Effector CD4-positive, alpha-beta T cell (primary cell): Measurements from ENCODE around the gene OLFML1.
A peak's percentile ranks its signal among the peaks of the same experiment; 100 is the strongest.
"Not testable (repeated sequence)": the region's sequence is repeated elsewhere in the genome, so short reads cannot be mapped to it uniquely, and the experiment has no call there.

Experiments used
- DNase-seq: peaks from one replicate; pipeline ENCODE4 v3.0.0-alpha.2; 2020

OLFML1 gene

DNA sequence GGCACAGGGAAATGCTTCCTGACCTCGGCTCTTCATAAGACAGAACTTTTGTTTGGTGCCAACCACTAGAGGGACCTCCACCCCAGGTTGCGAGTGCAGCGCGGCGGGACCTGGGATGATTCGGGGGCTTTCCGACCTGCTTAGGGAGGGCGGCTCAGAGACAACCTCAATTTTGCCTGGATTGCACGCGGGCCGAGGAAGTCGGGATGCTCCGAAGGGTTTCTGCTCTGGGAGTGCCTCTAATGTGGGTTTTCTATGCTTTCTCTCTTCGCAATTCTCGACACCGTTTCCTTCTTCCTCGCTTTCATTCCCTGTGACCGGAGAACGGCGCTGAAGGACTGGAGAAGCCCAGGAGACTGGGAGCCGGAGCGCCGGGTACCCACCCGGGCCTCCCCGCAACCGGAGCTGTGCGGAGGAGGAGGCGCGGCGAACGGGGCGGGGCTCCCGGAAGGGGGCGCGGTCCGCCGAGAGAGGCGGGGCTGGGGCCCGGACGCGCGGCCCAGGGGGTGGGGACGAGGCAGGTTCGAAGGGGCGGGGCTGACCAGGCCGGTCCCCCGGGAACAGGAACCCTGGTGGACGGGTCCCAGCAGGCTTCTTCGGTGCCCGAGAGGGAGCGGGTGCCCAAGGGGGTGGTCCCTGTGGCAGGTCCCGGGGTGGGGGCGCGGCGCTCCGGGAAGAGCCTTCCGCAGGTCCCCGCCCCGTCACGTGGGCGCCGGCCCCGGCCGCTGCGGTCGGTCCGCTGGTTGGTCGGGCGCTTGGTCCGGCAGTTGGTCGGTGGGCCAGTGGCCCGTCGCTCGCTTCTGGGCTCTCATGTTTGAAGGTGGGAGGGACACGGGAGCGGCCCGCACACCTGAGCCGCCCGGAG is 28.2 kb downstream of the OLFML1 start, which contains the start of gene PPFIBP2:
Gene PPFIBP2 (plus strand): TSS at position 766 of the 865 bp plus-strand sequence. CDS start 35,477 bp downstream, outside the sequence.
- DNase-seq = peak; percentile 75

DNA sequence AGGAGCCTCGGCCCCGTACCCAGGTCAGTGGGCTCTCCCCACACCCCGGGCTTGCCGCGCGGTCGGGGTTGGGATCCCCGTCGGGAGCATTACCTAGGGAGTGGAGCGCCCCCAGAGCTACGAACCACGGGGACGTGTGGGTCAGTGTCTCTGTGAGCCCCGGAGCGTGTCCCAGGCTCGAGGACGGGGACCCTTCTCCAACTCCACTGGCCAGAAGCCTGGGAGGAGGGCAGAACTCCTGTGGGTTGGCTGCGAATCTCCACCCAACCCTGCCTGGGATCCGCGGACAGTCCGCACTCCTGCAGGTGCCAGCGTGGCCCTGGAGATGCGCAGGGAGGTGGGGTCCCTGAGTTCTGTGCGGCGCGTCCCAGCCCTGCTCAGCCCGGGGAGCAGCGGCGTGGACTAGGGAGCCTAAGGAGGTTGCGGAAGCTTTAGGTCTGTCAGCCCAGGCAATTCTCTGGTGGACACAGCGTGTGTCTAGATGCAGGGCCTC is 28.8 kb downstream of the OLFML1 start:
- DNase-seq = no peak

DNA sequence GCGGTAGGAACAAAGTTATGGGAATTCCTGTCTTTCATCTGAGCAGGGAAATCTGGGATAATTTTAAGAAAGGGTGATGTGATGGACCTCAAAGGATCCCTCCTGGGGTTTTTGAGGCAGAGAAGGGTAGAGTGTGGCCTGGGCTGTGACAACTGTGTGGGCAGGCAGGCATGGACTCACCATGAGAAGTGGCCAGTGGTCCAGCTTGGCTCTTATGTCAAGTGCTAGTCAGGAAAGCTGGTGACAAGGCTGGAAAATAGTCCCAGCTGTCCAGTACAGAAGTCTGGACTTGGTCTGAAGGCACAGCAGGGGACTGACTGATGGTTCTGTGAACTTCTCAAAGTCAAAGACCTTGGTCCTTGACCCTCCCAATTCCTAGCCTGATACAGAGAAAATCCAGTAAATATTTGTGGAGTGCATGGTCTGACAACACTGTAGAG is 30.2 kb downstream of the OLFML1 start:
- DNase-seq = no peak

DNA sequence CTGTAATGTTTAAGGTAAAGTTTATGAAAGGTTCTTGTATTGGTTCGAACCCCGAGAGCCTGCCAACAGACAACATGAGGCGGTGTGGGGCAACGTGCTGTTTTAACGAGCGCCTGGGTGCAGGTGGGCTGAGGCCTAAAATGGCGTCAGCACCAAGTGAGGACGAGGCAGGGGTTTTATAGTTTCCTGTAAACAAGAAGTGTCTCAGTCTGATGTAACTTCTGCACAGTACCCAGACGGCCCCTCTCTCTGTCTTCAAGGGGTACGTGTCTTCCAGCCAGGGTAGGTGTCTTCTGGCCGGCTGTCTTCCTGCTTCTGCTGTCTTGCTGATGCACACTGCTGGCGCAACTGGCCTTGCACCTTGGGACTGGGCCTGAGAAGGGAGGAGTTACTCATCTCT is 31.2 kb downstream of the OLFML1 start:
- DNase-seq = no peak

DNA sequence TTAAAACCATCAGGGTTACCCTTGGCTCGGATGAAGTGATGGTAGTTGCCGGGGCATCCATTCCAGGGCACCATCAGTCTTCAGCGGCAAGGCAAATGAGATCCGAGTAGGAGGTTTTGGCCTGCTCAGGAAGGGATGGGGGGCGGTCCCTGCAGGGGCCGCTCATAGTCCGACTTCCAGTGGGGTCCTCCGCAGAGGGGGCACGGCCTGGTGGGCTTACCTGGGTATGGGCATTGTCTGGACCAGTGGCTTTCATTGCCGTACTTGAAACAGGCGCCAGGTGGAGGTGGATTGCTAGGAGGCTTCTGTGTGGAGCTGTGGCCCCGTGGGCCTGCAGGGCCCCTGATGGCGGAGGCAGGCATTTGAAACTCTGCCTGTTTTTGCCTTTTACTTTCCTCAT is 32.4 kb downstream of the OLFML1 start:
- not testable (repeated sequence) for DNase-seq

DNA sequence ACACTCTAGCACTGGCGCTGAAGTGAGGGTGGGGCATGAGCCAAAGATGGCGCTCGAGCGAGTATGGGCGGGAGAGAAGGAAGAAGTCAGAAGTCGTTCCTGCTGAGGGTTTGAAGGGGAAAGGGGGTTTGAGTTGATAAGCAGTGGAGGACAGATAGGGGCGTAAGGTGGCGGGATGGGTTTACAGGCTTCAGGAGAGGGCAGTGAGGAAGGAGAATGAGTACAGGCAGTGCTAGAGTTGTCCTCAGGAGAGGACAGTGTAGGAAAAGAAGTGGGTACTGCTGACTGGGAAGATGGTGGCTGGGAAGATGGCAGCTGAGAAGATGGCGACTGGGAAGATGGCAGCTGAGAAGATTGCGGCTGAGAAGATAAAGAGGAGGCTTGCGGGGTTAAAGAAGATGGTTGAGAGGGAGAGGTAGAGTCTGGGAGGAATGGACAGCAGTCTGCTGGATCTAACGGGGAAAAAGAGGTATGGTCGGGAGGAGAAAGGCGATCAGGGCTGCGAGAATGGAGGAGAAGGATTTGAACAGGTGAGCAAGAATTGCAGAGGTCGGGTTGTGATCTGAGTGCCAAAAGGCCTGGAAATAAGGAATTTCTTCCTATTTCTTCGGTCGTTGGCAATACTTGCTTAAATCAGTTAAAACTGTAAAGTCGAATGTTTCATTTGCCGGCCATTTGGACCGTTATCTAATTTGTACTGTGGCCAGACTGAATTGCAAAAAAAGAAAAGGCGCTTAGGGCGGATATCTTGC is 33.7 kb downstream of the OLFML1 start:
- DNase-seq = no peak

DNA sequence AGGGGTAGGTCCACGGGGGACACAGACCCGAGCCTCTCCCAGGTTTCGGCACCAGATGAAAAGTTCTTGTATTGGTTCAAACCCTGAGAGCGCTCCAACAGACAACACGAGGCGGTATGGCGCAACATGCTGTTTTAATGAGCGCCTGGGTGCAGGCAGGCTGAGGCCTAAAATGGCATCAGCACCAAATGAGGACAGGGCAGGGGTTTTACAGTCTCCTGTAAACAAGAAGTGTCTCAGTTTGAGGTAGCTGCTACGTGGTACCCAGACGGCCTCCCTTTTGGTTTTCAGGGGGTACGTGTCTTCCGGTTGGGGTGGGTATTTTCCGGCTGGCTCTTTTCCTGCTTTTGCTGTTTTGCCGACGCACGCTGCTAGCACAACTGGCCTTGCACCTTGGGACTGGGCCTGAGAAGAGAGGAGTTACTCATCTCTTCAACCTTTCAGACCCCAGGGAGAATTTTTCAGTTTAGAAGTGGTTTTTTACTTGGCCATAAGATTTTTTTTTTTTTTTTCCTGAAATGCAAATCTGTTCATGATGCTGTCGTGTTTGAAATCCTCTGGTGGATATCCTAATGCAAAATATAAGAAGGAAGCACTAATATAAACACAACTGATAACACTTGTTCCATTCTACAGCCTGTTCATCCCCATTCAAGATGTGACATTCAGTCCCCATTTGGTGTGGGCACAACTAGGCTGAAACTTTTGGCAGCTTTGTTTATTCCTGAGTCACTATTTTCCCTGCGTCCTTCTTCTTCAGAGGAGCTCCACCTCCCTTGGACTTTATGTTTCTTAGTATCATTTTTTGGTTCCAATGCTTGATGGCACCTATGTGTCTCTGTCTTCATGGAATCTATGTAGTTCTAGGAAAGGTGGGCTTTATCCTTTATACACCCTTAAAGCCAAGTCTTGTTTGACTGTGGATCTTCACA is 35.0 kb downstream of the OLFML1 start:
- DNase-seq = no peak

DNA sequence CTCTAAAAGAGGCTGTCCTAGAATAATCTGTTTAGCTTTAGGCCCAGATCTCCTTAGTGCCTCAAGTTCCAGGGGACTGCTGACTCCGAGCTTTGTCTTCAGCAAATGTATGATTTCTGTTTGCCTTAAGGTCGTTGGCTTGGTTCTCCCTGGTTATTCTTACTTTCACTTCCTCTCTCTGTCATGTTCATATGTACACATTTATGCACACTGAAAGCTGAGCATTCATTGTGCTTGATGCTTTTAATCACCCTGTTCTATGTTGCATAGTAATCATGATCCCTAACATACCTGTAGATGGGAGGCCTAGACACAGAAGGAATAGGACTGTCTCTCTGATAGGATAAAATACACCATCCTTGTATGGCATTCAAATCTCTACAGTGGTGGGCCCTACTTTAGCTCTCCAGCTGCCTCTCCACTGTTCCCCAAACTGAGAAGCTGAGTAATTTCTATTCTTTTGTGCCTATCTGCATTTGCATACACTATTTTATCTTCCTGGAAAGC is 35.7 kb downstream of the OLFML1 start:
- no peak for DNase-seq

DNA sequence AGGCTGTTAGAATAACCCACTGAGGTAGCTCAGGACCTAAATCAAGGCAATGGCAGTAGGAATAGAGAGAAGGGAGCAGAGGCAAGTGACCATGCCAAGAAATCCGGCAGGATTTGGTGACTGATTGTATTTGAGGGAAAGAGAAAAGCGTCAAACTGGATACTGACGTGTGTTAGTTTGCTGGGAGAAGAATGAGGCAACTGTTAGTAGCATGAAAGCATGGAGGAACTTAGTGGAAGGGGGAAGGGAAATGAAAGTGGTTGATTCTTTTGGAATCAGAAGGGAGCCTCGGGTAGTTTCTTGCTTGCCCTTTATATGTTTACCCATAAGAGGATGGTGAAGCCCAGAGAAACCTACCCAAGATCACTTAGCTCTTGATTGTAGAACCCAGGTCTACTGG is 36.8 kb downstream of the OLFML1 start:
- no peak for DNase-seq

DNA sequence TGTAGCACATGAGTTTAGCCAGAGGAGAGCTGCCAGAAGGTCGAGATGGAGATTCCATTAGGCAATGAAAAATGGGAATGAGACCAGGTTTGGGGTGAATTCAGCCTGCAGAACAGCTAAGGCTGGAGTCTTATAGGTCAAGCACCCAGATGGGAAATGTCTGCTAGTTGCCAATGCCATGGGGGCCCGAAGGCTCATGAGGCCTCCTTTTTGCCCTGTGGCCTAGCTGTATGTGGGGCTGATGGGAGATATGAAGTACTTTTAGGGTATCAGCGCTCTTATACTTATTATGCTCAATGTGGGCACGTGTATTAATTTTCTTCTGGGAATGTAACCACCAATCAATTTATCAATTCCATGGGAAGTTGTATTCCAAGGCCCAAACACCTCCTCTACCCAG is 37.2 kb downstream of the OLFML1 start:
- no peak for DNase-seq

DNA sequence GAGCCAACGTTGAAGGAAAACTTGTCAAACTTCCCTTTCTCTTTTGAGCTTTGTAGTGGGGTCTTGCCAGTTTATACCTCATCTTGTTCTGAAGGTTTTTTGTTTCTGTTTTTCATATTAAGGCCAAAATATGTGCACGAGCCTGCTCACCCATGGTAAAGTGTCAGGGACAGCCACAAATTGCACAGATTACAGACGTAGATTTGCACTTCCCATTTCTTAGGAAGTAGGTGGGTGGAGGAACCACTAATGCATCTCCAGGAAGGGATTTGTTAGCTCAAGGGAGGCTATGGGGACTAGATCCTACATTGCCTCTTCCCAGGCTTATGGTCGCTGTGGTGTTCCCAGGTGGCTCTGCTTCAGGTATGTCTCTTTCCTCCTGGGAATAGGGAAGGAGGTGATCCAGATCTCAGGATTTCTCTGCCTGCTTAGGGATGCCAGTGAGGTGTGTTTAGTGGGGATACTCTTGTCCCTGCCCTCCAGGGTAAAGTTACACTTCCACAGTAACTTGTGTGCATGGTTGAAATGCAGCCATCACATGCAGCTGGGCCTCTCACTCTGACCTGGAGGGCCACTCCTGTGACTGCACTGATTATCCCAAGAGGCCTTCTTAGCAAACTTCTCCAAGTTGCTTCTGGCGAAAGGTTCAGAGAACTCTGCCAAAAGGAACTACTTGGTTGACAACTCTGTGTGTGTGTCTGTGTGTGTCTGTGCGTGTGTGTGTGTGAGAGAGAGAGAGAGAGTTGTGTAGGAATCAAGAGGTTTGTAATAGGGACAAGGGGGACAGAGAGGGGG is 38.3 kb downstream of the OLFML1 start:
- DNase-seq = no peak

DNA sequence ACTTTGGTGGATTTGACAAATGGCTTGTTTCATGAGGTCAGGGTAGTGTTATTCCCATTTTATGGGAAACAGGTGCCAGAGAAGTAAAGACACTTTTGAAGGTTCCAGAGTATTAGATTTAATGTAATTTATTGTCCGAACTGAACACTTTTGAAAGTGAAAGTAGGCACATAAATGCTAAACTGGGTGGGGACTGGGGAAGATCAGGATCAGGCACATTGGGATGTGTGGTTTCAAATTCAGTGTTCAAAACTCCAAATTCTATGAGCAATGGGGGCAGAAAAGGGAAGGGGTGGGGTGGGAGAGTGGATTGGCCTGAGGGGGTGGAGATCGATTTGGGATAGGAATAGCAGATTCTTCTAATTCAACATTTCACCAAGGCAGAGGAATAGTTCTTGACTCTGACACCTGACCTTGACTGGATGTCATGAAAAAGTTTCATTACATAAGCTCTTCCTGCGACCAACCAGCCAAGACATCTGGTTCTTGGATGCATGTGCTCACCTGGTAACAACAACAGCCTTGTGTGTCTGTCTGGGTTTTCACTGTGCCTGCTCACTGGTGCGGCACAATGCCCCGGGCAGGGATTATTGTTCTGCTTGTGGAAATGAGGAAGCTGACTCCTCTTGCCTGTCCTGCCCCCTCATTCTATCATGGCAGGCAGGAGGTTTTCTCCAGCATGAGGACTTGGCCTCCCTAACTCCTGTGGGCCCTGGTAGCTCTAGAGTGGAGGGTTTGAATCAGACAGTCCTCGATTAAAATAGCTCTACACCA is 39.3 kb downstream of the OLFML1 start:
- DNase-seq = no peak

DNA sequence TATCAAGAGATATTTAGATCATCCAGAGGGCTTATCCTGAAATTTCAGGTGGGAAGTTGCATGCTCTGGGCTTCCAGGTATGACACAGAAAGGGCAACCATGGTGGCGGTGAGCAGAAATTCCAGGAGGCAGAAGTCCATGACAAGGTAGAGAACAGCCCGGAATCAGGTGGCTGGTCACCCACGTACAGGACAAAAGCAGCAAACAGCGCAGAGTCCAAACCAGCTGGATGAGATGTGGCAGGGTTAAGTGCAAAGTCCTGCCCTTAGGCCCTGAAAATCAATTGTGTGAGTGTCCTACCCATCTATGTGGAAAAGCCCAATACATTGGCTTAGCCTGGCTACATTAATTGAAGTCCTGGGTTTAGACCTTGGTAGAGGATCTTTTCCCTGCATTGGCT is 40.1 kb downstream of the OLFML1 start:
- DNase-seq = no peak

DNA sequence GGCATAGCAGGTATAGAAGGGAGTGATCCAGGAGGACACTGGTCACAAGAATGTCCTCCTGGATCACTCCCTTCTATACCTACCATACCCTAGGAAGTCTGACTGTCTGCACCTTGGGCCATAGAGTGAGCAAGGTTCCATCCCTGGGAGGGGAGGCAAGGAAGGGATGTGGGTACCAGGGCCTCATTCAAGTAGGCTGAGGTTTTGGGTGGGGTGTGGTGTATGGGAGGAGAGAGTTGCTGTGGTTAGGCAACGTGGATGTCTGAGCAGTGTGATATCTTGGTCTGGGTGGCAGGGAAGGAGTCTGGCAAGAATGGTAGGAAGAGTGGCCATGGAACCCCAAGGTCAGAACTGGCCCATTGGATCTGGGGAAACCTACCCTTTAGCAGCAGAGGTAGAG is 41.7 kb downstream of the OLFML1 start:
- DNase-seq = no peak

DNA sequence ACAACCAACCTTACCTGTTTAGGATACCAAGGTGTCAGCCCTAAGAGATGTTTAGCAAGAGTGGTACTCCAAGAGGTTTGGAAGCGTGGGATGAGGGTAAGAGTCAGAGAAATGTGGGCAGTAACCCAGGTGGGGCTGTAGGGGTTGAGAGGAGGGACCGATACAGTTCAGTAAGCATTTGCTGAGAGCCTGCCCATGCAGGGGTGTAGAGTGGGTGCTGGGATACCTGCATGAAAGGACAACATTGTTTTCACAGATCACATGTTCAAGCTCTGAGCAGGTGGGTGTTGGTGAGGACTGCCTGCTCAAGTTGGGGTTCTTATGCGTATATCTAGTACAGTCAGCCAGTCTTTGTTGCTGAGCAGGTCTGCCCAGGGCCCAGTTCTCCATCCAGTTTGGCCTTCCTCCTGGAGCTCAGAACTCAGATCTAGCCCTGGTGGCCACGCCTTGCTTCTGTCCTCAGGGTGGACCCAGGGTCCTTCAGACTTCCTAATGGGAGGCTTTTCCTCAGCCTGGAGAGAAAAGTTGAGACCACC is 43.3 kb downstream of the OLFML1 start:
- no peak for DNase-seq

DNA sequence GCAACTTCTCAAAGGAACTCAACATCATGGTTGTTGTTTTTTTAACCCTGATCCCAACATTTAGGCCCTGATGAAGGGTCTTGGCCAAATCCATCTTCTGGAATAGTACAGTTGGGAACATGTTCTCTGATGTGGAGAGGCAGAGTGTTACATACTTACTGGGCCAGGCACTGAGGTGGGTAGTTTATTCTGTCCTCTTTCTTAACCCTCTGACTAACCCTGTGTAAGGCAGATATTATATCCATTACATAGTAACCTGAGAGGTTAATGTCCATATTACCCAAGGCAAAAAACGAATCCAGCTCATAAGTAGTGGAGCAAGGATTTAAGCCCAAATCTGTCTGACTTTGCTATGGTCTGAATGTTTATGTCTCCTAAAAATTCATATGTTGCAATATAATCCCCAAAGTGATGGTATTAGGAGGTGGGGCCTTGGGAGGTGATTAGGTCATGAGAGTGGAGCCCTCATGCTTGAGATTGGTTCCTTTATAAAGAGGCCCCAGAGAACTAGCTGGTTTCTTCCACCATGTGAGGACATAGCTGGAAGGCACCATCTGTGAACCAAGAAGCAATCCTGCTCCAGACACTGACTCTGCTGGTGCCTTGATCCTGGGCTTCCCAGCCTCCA is 44.8 kb downstream of the OLFML1 start:
- DNase-seq = no peak

DNA sequence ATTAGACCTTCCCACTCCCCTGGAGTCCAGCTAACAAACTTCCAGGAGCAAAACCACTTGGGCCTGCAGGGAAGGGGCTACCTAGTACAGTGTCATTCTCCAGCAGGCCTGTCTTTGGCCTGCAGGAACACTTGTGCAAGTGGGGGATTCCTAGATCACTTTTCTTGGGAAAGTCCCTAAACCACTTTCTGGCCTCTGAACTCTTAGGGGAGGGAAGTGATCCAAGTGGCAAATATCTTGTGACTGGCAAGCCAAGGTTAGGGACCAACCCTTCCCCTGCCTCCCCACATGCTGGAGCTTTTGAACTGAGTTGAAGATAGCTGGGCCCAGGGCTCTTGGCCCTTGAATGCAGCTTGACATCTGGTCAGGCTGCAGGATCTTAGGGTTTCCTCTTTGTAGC is 45.7 kb downstream of the OLFML1 start:
- DNase-seq = no peak

DNA sequence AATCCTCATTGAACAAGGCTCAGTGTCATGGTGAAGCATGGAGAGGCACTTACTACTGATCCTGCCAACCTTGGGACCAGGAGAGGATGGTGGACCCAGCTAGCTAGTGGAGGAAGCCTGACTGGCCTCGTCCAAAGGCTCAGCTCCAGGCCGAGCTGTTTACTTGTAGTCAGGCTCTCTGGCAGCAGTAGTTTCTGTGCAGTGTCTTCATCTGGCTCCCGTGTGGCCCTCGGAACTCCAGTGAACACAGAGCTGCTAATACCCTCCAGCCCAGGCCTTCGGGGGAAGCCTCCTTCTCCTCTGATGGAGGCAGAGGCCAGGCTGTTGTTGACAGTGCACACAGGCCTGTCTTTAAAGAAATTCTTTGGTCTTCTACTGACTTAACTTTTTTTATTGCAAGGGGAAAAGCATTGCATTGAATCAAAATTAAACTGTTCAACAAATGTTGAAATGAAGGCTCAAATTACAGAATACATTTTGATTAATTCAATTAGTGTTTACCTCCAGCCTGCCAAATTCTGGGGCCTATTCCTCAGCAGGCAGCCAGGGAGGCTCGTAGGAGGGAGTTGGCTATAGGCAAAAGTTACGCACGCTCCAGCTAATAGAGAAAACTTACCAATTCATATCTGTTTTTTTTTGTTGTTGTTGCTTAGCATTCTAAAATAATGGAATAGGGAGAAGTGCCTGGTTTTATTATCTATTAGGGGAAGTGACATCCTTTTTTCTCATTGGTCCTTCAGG is 47.3 kb downstream of the OLFML1 start:
- DNase-seq = no peak
